ENCODE measurements around the gene TRIM15. TPM values are rescaled to one million over a fixed set of nuclear protein-coding genes. Genes with fewer than 3 reads are reported as not detected.
"Not testable (repeated sequence)": the region's sequence is repeated elsewhere in the genome, so short reads cannot be mapped to it uniquely, and the experiment has no call there.

The TRIM15 gene
- total RNA-seq, 1 donor from 2014 or later, result 0.92 TPM

GRCh38 chr6:30162265-30163089, 869 bp upstream of the TRIM15 start:
- no peak for TF ChIP-seq CTCF (conservative IDR thresholded peaks at IDR 0.05)
- Mint-ChIP-seq H3K27ac (no peak overlapping the region), H3K4me3 (no peak overlapping the region), H3K27me3 (peaks cover 68% of the 10 kb centered on the region), H3K4me1 (ENCODE audit: unreplicated experiment) (no peaks in the 10 kb centered on the region), H3K36me3 (no peaks in the 10 kb centered on the region), H3K9me3 (no peaks in the 10 kb centered on the region)
- no peak for DNase-seq (ENCODE audit: extremely low spot score, unreplicated experiment)

- no peaks in the 10 kb centered on the region for H3K36me3 Mint-ChIP-seq
- H3K4me1 Mint-ChIP-seq (ENCODE audit: unreplicated experiment), result no peaks in the 10 kb centered on the region
- TF ChIP-seq CTCF (conservative IDR thresholded peaks at IDR 0.05), result no peak
- no peak overlapping the region for H3K27ac Mint-ChIP-seq
- no peak for DNase-seq (ENCODE audit: extremely low spot score, unreplicated experiment)
- peaks cover 70% of the 10 kb centered on the region for H3K27me3 Mint-ChIP-seq
- no peak overlapping the region for H3K4me3 Mint-ChIP-seq
- no peaks in the 10 kb centered on the region for H3K9me3 Mint-ChIP-seq
Observed at GRCh38 chr6:30163918-30164654, 740 bp downstream of the TRIM15 start.

- DNase-seq (ENCODE audit: extremely low spot score, unreplicated experiment), result no peak
- peaks cover 70% of the 10 kb centered on the region for H3K27me3 Mint-ChIP-seq
- no peaks in the 10 kb centered on the region for H3K36me3 Mint-ChIP-seq
- H3K4me3 Mint-ChIP-seq, result no peak overlapping the region
- H3K4me1 Mint-ChIP-seq (ENCODE audit: unreplicated experiment), result no peaks in the 10 kb centered on the region
- no peak for TF ChIP-seq CTCF (conservative IDR thresholded peaks at IDR 0.05)
- H3K9me3 Mint-ChIP-seq, result no peaks in the 10 kb centered on the region
- no peak overlapping the region for H3K27ac Mint-ChIP-seq
Observed at GRCh38 chr6:30164714-30165113, 1.4 kb downstream of the TRIM15 start.

- H3K9me3 Mint-ChIP-seq; H3K27ac Mint-ChIP-seq; DNase-seq (ENCODE audit: extremely low spot score, unreplicated experiment); H3K4me1 Mint-ChIP-seq (ENCODE audit: unreplicated experiment); H3K36me3 Mint-ChIP-seq; H3K4me3 Mint-ChIP-seq: not testable (repeated sequence)
- peaks cover 70% of the 10 kb centered on the region for H3K27me3 Mint-ChIP-seq
Observed at GRCh38 chr6:30165238-30165637, 1.9 kb downstream of the TRIM15 start.

GRCh38 chr6:30167101-30167500, 3.8 kb downstream of the TRIM15 start:
- Mint-ChIP-seq H3K9me3 (no peaks in the 10 kb centered on the region), H3K36me3 (no peaks in the 10 kb centered on the region), H3K4me1 (ENCODE audit: unreplicated experiment) (no peaks in the 10 kb centered on the region), H3K4me3 (no peak overlapping the region), H3K27ac (no peak overlapping the region), H3K27me3 (peaks cover 78% of the 10 kb centered on the region)
- no peak for DNase-seq (ENCODE audit: extremely low spot score, unreplicated experiment)
- no peak for TF ChIP-seq CTCF (conservative IDR thresholded peaks at IDR 0.05)

GRCh38 chr6:30168741-30169140, 5.4 kb downstream of the TRIM15 start:
- Mint-ChIP-seq H3K36me3 (no peaks in the 10 kb centered on the region), H3K9me3 (no peaks in the 10 kb centered on the region), H3K4me1 (ENCODE audit: unreplicated experiment) (no peaks in the 10 kb centered on the region), H3K27me3 (peaks cover 91% of the 10 kb centered on the region), H3K4me3 (no peak overlapping the region), H3K27ac (no peak overlapping the region)
- DNase-seq (ENCODE audit: extremely low spot score, unreplicated experiment), result no peak
- TF ChIP-seq CTCF (conservative IDR thresholded peaks at IDR 0.05), result no peak
